Breast epithelium (tissue), 4 donors: ENCODE results near the gene TERB1. TPM values are rescaled to one million over a fixed set of nuclear protein-coding genes. Genes with fewer than 3 reads are reported as not detected.

Source experiments
- DNase-seq, 2 donors: peaks; one replicate each; pipeline ENCODE4 v3.0.0-alpha.2; 2019; ENCODE audit warnings: low spot score in 2 of 2
- H3K27ac ChIP-seq, 2 donors: fragments of 200-600 bp; sonication (generic) in 1 of 2; one replicate each; pipeline ENCODE4 v1.5.1; 2016 to 2019; ENCODE audit warnings: mild to moderate bottlenecking in 1 of 2
- H3K27me3 ChIP-seq, 2 donors: fragments of 200-600 bp; sonication (generic) in 1 of 2; one replicate each; pipeline versions ENCODE4 v1.5.1 to v1.6.0; 2017 to 2019; ENCODE audit warnings: control low read depth in 1 of 2, mild to moderate bottlenecking in 1 of 2
- H3K36me3 ChIP-seq: fragments of 200-600 bp; one replicate; pipeline ENCODE4 v1.5.1; 2019
- H3K4me1 ChIP-seq, 2 donors: fragments of 200-600 bp; sonication (generic); one replicate each; pipeline ENCODE4 v1.5.1; 2016 to 2019; ENCODE audit warnings: control low read depth in 1 of 2
- H3K4me3 ChIP-seq, 3 donors: fragments of 200-600 bp; sonication (generic); 1 replicate in 2 of 3; 2 replicates in 1 of 3; pipeline ENCODE4 v1.5.1; 2016 to 2019; ENCODE audit warnings: mild to moderate bottlenecking in 3 of 3, moderate library complexity in 2 of 3
- H3K9me3 ChIP-seq, 2 donors: fragments of 200-600 bp; sonication (generic) in 1 of 2; one replicate each; pipeline ENCODE4 v1.5.1; 2016 to 2019; ENCODE audit warnings: control low read depth in 1 of 2
- POLR2A ChIP-seq: fragments of 450-650 bp; IDR thresholded peaks from one replicate; pipeline ENCODE4 v1.6.1; 2016; ENCODE audit warnings: antibody characterized with exemption, mild to moderate bottlenecking, moderate library complexity
- POLR2AphosphoS5 ChIP-seq, 3 donors: sonication (generic); formaldehyde crosslinking; IDR thresholded peaks; one replicate each; pipeline ENCODE4 v1.6.1; 2017; ENCODE audit warnings: antibody characterized with exemption in 3 of 3
- intact Hi-C: fragments of 100-400 bp; cut with DNase I; formaldehyde crosslinking; loops from one replicate; pipeline ENCODE4 v1.15.1; 2023; ENCODE audit warnings: low total_unique reads
- total RNA-seq, 3 donors: library from RNA; depleted of rRNA; stranded (reverse); fragments of >200 nt; gene quantifications; one replicate each; pipeline ENCODE4 v1.1.0, GENCODE V29; 2016
- TF ChIP-seq, protein P1 (sequence below), 3 donors: fragments of 450-650 bp; IDR thresholded peaks; one replicate each; pipeline ENCODE4 v1.5.1; 2016 to 2017; ENCODE audit warnings: antibody characterized with exemption in 3 of 3, mild to moderate bottlenecking in 3 of 3, moderate library complexity in 3 of 3

Gene TERB1
- total RNA-seq, 3 donors from 2014 or later = 0.33 to 0.64 (median 0.59) TPM

DNA sequence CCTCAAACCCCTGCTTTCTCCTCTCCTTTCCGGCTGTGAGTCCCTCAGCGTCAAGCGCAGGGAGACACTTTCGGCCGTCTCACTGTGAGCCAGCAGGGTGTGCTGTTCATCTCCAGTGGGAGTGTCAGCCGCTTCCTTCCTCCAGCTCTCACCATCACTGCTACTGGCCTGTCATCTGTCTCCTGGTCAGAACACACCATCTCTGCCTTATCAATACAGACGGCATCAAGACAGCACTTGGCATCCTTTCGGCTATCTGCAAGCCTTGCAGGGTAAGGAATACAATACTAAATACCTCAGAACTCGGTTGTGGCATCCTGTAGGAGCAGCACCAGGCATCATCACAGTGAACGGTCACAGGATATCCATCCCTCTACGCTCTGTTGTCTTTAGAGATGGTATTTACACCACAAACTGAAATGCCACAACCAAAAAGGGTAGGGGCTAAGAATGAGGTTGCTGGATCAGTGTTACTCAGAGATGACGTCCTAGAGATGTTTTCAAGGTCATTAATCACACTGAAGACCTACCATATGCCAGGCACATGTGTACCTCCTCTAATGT lies 84.2 kb downstream of the TERB1 start:
- DNase-seq = no peak
- intact Hi-C loops = no loop called here
- H3K4me3 ChIP-seq = no peak overlapping the region
- TF ChIP-seq, protein P1, sequence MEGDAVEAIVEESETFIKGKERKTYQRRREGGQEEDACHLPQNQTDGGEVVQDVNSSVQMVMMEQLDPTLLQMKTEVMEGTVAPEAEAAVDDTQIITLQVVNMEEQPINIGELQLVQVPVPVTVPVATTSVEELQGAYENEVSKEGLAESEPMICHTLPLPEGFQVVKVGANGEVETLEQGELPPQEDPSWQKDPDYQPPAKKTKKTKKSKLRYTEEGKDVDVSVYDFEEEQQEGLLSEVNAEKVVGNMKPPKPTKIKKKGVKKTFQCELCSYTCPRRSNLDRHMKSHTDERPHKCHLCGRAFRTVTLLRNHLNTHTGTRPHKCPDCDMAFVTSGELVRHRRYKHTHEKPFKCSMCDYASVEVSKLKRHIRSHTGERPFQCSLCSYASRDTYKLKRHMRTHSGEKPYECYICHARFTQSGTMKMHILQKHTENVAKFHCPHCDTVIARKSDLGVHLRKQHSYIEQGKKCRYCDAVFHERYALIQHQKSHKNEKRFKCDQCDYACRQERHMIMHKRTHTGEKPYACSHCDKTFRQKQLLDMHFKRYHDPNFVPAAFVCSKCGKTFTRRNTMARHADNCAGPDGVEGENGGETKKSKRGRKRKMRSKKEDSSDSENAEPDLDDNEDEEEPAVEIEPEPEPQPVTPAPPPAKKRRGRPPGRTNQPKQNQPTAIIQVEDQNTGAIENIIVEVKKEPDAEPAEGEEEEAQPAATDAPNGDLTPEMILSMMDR (IDR thresholded peaks at IDR 0.05) = no peak
- TF ChIP-seq POLR2A (no peak), POLR2AphosphoS5 (IDR thresholded peaks at IDR 0.05) (no peak)
- H3K27ac ChIP-seq = no peak overlapping the region
- H3K27me3 ChIP-seq = no peaks in the 10 kb centered on the region
- no peaks in the 10 kb centered on the region for H3K9me3 ChIP-seq
- no peaks in the 10 kb centered on the region for H3K4me1 ChIP-seq
- H3K36me3 ChIP-seq = no peaks in the 10 kb centered on the region

DNA sequence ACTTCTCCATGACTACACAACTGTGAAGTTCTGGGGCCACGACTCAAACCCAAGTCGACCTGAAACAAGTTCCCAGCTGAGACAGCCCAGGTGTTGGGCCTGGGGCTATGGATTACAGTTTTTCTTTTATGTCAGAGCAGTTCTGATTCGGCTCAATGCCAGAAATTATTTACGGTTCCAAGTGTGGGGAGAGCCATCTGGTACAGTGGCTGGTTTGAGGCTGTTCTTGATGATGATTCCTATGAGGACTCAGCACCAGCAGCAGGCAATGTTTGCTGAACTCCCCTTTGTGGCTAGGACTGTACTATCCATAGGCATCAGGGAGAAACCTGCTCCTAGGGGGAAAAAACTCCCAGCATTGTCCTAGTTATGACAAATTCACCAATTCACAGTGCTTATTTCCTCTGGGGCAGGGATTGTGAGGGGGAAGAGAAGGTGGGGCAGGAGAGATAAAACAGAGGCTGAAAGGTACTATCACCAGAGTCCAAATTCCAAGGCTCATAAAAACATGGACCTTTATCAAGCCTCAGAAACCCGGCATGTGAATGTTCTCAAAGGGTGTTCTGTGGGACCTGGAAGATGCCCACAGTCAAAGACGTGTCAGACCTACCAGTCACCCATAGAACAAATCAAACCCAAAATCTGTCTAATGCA lies 86.6 kb downstream of the TERB1 start:
- DNase-seq = no peak
- Histone ChIP-seq H3K4me3 (no peak overlapping the region), H3K36me3 (no peaks in the 10 kb centered on the region), H3K27ac (no peak overlapping the region), H3K4me1 (no peaks in the 10 kb centered on the region), H3K9me3 (peaks cover 0 to 3% of the 10 kb centered on the region in 2 donors), H3K27me3 (no peaks in the 10 kb centered on the region)
- intact Hi-C loops = no loop called here
- TF ChIP-seq POLR2AphosphoS5 (IDR thresholded peaks at IDR 0.05) = no peak
- TF ChIP-seq, protein P1 (IDR thresholded peaks at IDR 0.05) = no peak
- TF ChIP-seq POLR2A = no peak

DNA sequence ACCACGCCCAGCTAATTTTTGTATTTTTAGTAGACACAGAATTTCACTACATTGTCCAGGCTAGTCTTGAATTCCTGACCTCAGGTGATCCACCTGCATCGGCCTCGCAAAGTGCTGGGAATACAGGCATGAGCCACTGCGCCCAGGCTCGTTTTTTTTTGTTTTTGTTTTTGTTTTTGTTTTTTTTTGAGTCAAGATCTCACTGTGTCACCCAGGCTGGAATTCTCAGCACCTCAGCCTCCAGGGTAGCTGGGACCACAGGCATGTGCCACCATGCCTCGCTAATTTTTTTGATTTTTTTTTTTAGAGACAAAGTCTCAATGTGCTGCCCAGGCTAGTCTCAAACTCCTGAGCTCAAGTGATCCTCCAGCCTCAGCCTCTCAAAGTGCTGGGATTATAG lies 87.3 kb downstream of the TERB1 start:
- Histone ChIP-seq H3K4me1 (no peaks in the 10 kb centered on the region), H3K27ac (no peak overlapping the region), H3K27me3 (no peaks in the 10 kb centered on the region), H3K9me3 (peaks cover 0 to 3% of the 10 kb centered on the region in 2 donors), H3K4me3 (no peak overlapping the region), H3K36me3 (no peaks in the 10 kb centered on the region)
- no peak for DNase-seq
- TF ChIP-seq, protein P1 (IDR thresholded peaks at IDR 0.05) = no peak
- TF ChIP-seq POLR2A (no peak), POLR2AphosphoS5 (IDR thresholded peaks at IDR 0.05) (no peak)
- intact Hi-C loops = no loop called here

DNA sequence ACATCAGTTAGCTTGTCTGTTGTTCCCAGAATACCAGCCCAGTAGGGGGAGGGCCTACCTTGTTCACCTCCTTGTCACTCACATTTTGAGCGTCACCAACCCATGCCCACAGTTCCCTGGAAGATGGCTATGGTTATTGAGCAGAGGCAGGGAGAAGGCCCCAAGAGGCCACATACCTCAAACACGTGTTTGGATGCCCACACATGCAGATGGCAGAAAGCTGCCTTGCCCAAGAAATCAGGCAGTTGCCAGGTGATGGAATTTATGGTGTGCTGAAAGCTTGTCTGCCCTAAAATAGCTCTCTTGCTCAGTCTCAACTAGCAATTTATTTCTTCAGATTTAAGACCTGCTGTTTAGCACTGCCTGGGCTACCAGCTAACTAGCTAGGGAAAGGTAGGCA lies 88.3 kb downstream of the TERB1 start:
- Histone ChIP-seq H3K27ac (no peak overlapping the region), H3K27me3 (no peaks in the 10 kb centered on the region), H3K4me1 (no peaks in the 10 kb centered on the region), H3K36me3 (no peaks in the 10 kb centered on the region), H3K9me3 (peaks cover 0 to 3% of the 10 kb centered on the region in 2 donors), H3K4me3 (no peak overlapping the region)
- intact Hi-C loops = no loop called here
- DNase-seq = no peak
- TF ChIP-seq, protein P1 (IDR thresholded peaks at IDR 0.05) = no peak
- TF ChIP-seq POLR2A (no peak), POLR2AphosphoS5 (IDR thresholded peaks at IDR 0.05) (no peak)

DNA sequence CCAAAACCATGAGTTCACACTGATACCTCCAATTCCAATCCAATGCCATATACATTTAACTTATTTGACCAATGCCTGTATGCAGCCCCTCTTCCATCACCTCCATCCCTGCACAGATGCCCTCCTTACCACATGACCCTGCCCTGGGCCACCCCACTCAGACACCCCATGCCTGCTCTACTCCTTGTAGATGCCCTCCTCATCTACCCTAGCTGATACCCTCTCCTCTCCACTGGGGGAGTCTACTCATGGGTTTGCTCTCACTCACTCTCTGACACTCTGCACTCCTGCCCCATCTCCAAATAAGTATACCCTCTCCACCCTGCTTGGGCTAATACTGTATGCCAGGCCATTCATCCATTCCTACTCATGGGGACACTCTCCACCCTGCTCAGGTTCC lies 88.9 kb downstream of the TERB1 start:
- H3K27me3 ChIP-seq = no peaks in the 10 kb centered on the region
- H3K4me1 ChIP-seq = no peaks in the 10 kb centered on the region
- intact Hi-C loops = no loop called here
- TF ChIP-seq POLR2AphosphoS5 (IDR thresholded peaks at IDR 0.05) = no peak
- no peak for TF ChIP-seq POLR2A
- TF ChIP-seq, protein P1 (IDR thresholded peaks at IDR 0.05) = no peak
- H3K27ac ChIP-seq = no peak overlapping the region
- no peak for DNase-seq
- H3K9me3 ChIP-seq = peaks cover 0 to 3% of the 10 kb centered on the region in 2 donors
- no peak overlapping the region for H3K4me3 ChIP-seq
- no peaks in the 10 kb centered on the region for H3K36me3 ChIP-seq
